Activated naive CD8-positive, alpha-beta T cell (primary cell): ENCODE results near the gene EXOC4.

Experiments
- H3K27ac Mint-ChIP-seq: one replicate; pipeline ENCODE4 v1.8.0; 2021; ENCODE audit warnings: mixed read lengths
- H3K27me3 Mint-ChIP-seq: one replicate; pipeline ENCODE4 v1.8.0; 2021; ENCODE audit warnings: mixed read lengths
- H3K36me3 Mint-ChIP-seq: one replicate; pipeline ENCODE4 v1.8.0; 2021; ENCODE audit warnings: mixed read lengths
- H3K4me1 Mint-ChIP-seq: one replicate; pipeline ENCODE4 v1.8.0; 2021; ENCODE audit warnings: low read depth, mixed read lengths
- H3K4me3 Mint-ChIP-seq: one replicate; pipeline ENCODE4 v1.8.0; 2021; ENCODE audit warnings: mild to moderate bottlenecking, mixed read lengths
- H3K9me3 Mint-ChIP-seq: one replicate; pipeline ENCODE4 v1.8.0; 2021; ENCODE audit warnings: low read depth, mixed read lengths

EXOC4 gene

DNA sequence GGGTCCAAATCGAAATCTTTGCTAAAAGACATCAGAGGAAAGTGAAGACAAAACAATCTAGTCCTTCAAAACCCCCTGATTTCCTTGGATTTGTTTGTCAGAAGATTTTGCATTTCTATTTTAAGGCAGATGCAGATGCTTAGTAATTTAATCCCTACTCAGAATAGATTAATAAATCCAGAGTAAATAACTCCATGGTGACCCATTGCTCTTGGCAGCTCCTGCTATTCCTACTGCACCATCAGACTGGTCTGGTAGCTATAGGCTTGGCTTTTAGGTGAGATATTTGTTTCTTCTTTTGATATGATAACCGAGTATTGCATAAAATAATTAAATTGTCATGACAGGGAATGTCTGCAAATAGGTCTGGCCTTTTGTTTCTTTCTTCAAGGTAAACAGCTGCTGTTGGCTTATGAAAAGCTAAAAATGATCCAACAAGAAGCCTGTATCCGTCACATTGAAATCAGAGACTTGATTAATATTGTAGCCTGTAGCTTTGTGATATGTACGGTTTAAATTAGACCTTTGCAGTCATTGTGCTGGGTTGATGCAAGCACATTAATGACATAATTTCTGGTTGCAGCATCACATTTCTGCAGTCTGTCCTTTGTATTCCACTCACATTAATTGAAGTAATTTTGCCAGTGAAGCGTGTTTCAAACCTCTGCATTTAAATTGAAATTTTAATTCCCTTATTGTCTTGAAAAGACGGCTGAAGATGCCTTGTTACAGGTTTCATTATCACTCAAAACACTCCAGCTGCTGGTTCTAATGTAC lies 40.7 kb downstream of the EXOC4 start:
- peaks cover 32% of the 10 kb centered on the region for H3K36me3 Mint-ChIP-seq
- H3K27ac Mint-ChIP-seq = no peak overlapping the region
- no peak overlapping the region for H3K4me3 Mint-ChIP-seq

DNA sequence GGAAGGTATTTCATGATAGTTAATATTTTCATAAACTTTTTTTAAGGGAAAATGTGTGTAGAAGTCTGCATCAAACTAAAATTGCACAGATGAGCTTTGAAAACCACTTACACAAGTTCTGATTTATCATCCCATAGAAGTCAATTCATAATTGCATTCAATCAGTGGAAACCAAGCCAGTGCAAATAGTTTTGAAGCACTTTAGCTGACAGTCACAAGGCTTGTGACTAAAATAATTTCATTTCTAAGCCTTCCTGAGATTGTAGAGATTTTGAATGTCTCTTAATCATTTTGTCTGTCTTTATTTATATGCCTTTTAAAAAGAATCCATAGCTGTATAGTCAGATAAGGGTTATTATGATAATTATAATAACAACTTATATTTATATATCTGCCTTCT lies 41.4 kb downstream of the EXOC4 start:
- no peak overlapping the region for H3K27ac Mint-ChIP-seq
- no peaks in the 10 kb centered on the region for H3K27me3 Mint-ChIP-seq
- peaks cover 10% of the 10 kb centered on the region for H3K4me1 Mint-ChIP-seq

More for the DNA sequence above, 40.7 kb downstream of the EXOC4 start:
- H3K9me3 Mint-ChIP-seq = no peaks in the 10 kb centered on the region
- no peaks in the 10 kb centered on the region for H3K27me3 Mint-ChIP-seq
- peaks cover 10% of the 10 kb centered on the region for H3K4me1 Mint-ChIP-seq

DNA sequence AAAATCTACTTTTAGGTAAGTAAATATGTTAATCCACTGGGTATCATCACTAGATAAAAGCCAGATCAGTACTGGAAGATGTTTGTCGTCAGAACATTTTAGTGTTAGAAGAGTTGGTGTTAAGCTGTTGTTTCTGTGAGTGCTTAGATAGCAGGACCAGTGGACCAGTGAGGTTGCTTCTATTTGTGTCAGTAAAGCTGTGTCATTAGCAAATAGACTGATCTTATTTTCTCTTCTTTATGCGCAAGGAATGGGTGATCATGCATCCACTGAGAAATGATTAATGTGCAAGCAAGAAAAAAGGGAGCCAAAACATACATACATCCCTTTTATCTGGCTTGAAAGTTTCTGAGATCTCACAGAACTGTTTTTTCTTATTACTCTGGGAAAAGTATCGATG lies 42.6 kb downstream of the EXOC4 start:
- no peak overlapping the region for H3K27ac Mint-ChIP-seq
- H3K27me3 Mint-ChIP-seq = no peaks in the 10 kb centered on the region
- H3K4me1 Mint-ChIP-seq = peaks cover 13% of the 10 kb centered on the region
- H3K9me3 Mint-ChIP-seq = no peaks in the 10 kb centered on the region
- H3K36me3 Mint-ChIP-seq = peaks cover 22% of the 10 kb centered on the region
- H3K4me3 Mint-ChIP-seq = no peak overlapping the region

More for the DNA sequence above, 41.4 kb downstream of the EXOC4 start:
- no peak overlapping the region for H3K4me3 Mint-ChIP-seq
- no peaks in the 10 kb centered on the region for H3K9me3 Mint-ChIP-seq
- peaks cover 30% of the 10 kb centered on the region for H3K36me3 Mint-ChIP-seq

DNA sequence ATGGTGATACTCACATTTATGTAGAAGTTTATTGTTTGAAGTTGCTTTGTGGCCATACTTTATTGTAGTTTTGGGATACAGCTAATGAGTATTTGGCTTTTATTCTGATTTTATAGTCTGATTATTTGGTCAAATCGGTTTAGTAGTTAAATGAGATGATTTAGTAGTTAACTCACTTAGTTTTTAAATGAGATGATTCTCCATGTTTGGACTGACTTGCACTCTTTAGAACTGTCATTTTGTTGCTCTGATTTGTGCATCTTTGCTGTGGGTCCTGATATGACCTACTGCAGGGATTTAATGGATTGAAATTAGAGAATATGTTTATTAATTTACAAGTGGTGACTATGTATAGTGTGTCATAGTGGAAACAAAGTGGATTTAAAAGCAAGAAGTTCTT lies 44.2 kb downstream of the EXOC4 start:
- Mint-ChIP-seq H3K27me3 (no peaks in the 10 kb centered on the region), H3K36me3 (peaks cover 18% of the 10 kb centered on the region), H3K4me1 (peaks cover 13% of the 10 kb centered on the region), H3K9me3 (no peaks in the 10 kb centered on the region), H3K4me3 (no peak overlapping the region), H3K27ac (no peak overlapping the region)

DNA sequence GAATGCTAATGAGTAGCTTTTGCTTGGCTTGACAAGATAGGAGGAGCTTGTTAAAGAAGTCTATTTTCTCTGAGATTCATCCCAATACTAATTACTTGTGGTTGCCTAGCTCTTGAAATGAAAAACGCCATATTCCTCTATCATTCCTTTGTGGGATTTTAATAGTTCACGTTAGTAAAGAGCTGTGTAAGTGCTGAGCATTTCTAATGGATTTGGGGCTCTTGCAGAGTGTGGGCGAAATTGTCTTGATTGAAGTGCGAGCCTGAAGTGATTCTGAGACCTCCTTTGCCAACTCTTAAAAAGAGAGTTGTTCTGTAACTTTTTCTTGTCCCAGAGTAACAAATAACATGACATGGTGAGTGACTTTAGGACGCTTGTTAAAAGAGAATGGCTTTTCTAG lies 45.2 kb downstream of the EXOC4 start:
- Mint-ChIP-seq H3K4me1 (peaks cover 10% of the 10 kb centered on the region), H3K36me3 (peaks cover 11% of the 10 kb centered on the region), H3K27me3 (no peaks in the 10 kb centered on the region), H3K9me3 (no peaks in the 10 kb centered on the region), H3K27ac (no peak overlapping the region), H3K4me3 (no peak overlapping the region)

DNA sequence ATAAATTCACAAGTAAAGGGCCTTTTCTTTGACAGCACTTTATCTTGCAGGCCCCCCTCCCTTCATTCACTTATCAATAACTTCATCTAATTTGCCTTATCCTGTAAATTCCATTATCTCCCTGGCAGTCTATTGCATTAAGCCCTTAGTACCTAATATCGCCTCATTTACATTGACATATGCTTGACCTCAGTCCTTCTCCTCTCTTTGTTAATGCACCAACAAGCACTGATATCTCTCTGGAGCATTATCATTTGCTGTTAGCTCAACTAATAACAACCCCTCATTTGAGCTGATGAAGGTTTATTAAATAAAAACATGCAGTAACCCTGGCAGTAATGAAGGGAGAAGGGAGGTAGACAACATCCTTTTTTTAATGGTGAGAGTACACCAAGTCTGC lies 46.8 kb downstream of the EXOC4 start:
- Mint-ChIP-seq H3K9me3 (no peaks in the 10 kb centered on the region), H3K4me3 (no peak overlapping the region), H3K4me1 (peaks cover 10% of the 10 kb centered on the region)

DNA sequence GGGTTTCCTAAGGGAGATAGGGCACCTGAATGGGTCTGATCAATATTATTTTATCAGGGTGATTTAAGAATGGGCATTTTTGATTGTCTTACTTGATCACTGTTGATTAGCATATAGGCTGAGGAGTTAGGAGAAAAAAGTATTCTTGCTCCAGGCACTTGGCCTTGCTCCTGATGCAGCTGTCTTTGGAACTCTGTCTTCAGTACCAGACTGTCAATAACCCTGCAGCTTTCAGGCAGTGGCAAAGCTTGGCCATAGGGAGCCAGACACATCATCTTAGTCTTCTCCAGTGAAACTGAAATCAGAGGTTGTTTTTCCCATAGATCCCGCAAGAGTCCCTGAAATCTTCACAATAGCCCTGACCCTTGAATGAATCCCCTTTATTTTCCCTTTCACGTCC lies 47.2 kb downstream of the EXOC4 start:
- H3K4me3 Mint-ChIP-seq = no peak overlapping the region

More for the DNA sequence above, 46.8 kb downstream of the EXOC4 start:
- Mint-ChIP-seq H3K36me3 (peaks cover 11% of the 10 kb centered on the region), H3K27me3 (no peaks in the 10 kb centered on the region), H3K27ac (no peak overlapping the region)

DNA sequence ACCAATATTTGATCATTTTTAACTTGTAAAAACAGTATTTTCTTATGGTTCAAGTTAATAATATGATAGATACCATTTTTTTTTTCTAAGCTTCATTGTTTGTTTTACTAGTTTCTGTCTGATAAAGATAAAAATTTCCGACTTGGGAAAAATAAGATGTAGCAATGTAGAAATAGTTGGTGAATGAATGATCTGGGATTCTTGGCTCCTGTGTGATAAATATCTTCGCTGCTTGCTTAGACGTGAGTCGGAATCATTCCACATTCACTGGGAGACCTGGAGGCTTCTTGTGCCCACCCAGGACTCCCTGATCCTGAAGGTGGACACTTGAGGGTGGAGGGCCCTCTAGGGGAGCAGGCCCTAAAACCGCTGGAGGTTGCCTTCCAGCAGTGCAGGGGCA lies 47.9 kb downstream of the EXOC4 start:
- no peaks in the 10 kb centered on the region for H3K9me3 Mint-ChIP-seq
- H3K4me1 Mint-ChIP-seq = peaks cover 10% of the 10 kb centered on the region
- H3K4me3 Mint-ChIP-seq = no peak overlapping the region
- H3K27ac Mint-ChIP-seq = no peak overlapping the region
- peaks cover 13% of the 10 kb centered on the region for H3K36me3 Mint-ChIP-seq
- no peaks in the 10 kb centered on the region for H3K27me3 Mint-ChIP-seq

More for the DNA sequence above, 47.2 kb downstream of the EXOC4 start:
- peaks cover 11% of the 10 kb centered on the region for H3K36me3 Mint-ChIP-seq
- no peaks in the 10 kb centered on the region for H3K27me3 Mint-ChIP-seq
- H3K4me1 Mint-ChIP-seq = peaks cover 10% of the 10 kb centered on the region
- H3K27ac Mint-ChIP-seq = no peak overlapping the region
- H3K9me3 Mint-ChIP-seq = no peaks in the 10 kb centered on the region

DNA sequence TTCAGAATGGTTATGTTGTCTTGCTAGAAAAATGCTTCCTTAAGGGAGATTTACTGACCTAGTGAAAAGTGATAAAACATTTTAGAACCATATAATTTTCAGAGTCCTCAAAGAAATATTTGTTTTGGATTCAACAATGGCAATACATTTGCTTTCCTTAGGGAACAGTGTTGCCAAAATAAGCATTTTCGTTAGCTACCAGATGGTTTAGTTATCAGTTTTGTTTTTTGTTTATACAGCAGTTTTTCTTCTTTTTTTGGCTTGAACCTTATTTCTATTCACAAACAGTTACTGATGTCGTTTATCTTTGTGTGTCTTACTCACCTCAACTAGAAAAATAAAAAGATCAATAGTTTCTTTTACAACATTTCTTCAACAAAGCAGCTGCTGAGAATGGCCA lies 48.6 kb downstream of the EXOC4 start:
- Mint-ChIP-seq H3K27me3 (no peaks in the 10 kb centered on the region), H3K4me1 (peaks cover 9% of the 10 kb centered on the region), H3K36me3 (peaks cover 16% of the 10 kb centered on the region), H3K4me3 (no peak overlapping the region), H3K27ac (no peak overlapping the region), H3K9me3 (no peaks in the 10 kb centered on the region)

DNA sequence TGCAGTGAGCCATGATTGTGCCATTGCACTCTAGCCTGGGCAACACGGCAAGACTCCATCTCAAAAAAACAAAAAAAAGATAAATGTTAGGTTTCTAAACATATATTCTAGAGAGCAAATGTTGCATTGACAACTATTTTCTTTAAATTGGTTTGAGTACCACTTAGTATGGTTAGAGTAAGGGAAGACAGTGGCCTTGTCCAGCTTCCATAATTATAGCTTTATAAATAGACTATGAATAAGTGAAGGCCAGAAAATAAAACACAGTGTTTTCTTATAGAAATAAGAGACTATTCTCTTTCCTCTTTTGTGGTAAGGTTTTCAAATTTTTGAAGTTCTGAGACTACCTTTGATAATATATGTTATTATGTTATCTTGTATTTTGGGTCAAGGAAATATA lies 50.5 kb downstream of the EXOC4 start:
- Mint-ChIP-seq H3K4me1 (peaks cover 3% of the 10 kb centered on the region), H3K27me3 (no peaks in the 10 kb centered on the region), H3K9me3 (no peaks in the 10 kb centered on the region), H3K27ac (no peak overlapping the region), H3K4me3 (no peak overlapping the region), H3K36me3 (peaks cover 28% of the 10 kb centered on the region)

DNA sequence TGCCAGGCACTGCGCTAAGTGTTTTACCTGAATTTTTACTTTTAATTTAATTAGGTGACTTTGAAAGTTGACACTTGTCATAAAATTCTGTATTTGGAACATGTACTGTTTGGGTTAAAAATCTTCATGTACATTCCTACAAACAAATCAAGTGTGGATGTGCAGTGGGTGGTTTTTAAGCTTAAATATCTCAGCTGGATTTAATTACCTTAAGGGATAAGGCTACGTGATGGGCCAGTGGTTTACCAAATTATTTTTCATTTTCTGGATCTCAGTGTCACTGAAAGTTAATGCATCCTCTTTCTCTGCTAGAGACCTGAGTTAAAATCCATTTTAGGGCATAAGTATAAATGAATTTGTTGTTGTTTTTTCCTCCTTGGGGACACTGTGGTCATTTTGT lies 51.1 kb downstream of the EXOC4 start:
- H3K4me3 Mint-ChIP-seq = no peak overlapping the region
- no peaks in the 10 kb centered on the region for H3K9me3 Mint-ChIP-seq
- peaks cover 3% of the 10 kb centered on the region for H3K4me1 Mint-ChIP-seq
- H3K36me3 Mint-ChIP-seq = peaks cover 32% of the 10 kb centered on the region
- no peak overlapping the region for H3K27ac Mint-ChIP-seq
- no peaks in the 10 kb centered on the region for H3K27me3 Mint-ChIP-seq

DNA sequence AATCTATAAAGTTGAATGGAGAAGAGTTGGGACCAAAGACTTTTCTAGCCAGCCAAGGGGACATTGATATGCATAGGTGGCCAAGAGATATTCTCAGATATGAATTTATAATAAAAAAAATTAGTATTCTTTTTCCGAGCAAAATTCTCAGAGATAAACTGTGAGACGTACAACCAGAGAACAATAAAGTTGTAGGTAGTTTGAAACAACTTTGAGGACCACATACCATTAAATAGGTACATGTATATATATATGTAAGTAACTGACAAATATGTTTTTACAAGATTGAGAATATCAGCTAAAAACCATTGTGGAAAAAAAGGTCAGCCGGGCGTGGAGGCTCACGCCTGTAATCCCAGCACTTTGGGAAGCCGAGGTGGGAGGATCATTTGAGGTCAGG lies 56.5 kb downstream of the EXOC4 start:
- Mint-ChIP-seq H3K4me1 (peaks cover 8% of the 10 kb centered on the region), H3K4me3 (no peak overlapping the region), H3K27me3 (no peaks in the 10 kb centered on the region), H3K36me3 (peaks cover 42% of the 10 kb centered on the region), H3K9me3 (no peaks in the 10 kb centered on the region), H3K27ac (no peak overlapping the region)

DNA sequence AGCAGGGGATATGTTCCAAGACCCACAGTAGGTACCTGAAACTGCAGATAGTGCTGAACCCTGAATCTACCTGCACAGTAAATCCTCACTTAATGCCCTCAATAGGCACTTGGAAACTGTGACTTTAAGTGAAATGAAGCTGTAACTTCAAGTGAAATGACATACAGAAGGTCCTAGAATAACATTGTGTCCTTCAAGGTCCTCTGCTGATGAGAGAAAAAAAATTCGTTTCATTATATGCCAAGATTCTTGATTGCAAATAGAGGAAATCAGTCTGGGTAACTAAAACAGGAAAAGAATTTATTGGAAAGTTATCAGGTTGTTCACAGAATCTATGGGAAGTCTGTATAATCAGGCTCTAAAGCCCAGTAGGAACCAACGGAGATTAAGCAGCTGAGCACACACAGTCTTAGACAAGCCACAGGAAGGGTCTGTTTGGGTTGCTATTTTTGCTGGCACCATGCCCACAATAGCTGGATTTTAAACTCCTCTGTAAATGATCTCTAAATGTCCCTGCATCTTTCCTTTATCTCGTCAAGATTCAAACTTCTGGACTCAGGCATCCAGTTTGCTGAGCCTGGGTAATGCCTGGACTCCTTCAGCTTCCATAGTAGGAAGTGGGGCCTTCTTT lies 57.5 kb downstream of the EXOC4 start:
- Mint-ChIP-seq H3K27me3 (no peaks in the 10 kb centered on the region), H3K4me3 (no peak overlapping the region), H3K36me3 (peaks cover 47% of the 10 kb centered on the region), H3K4me1 (peaks cover 8% of the 10 kb centered on the region), H3K27ac (no peak overlapping the region), H3K9me3 (no peaks in the 10 kb centered on the region)

DNA sequence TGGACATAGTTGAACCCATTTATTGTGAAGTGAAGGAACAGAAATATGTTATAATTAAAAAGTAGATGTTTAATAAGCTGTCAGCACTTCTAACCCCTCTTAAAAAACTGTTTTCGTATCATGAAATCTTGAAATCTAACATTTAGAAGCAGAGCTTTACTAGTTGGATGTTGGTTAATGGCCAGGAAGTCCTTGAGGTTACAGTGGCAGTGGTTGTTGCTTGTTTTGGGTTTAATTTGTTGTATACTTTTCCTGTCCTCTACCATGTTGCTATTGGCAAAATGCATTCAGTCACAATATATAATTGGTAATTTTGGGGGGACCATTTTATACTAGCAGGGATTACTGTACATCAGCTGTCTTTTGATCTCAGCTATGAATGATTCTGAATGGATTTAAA lies 60.7 kb downstream of the EXOC4 start:
- Mint-ChIP-seq H3K27ac (no peak overlapping the region), H3K4me3 (no peak overlapping the region), H3K36me3 (peaks cover 31% of the 10 kb centered on the region)

DNA sequence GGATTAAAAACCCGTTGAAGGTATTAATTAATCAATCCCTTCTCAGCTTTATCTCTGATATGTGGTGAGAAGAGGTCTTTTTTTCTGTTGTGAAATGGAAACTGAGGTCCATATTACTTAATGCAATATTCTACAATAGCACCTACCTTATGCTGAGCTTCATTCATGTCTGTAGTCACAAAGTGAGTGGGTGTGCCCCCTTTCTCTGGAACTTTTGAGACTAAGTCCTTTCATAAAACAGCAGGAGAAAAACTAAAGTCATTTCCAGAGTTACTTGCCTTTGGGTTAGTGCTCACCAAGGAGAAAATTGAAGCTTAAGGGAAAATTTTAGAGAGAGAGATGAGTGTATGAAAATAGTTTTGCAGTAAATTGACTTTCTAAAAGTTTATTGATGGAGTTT lies 61.2 kb downstream of the EXOC4 start:
- no peaks in the 10 kb centered on the region for H3K27me3 Mint-ChIP-seq
- H3K4me3 Mint-ChIP-seq = no peak overlapping the region
- peaks cover 8% of the 10 kb centered on the region for H3K4me1 Mint-ChIP-seq
- peaks cover 28% of the 10 kb centered on the region for H3K36me3 Mint-ChIP-seq
- H3K9me3 Mint-ChIP-seq = no peaks in the 10 kb centered on the region
- no peak overlapping the region for H3K27ac Mint-ChIP-seq

More for the DNA sequence above, 60.7 kb downstream of the EXOC4 start:
- Mint-ChIP-seq H3K4me1 (peaks cover 8% of the 10 kb centered on the region), H3K9me3 (no peaks in the 10 kb centered on the region), H3K27me3 (no peaks in the 10 kb centered on the region)
